Measurements from ENCODE around the gene FAM3D. TPM values are rescaled to one million over a fixed set of nuclear protein-coding genes. Genes with fewer than 3 reads are reported as not detected.

FAM3D gene
- total RNA-seq, 1 donor, result not detected

GRCh38 chr3:58585005-58585786 is 81.4 kb downstream of the FAM3D start:
- peak overlapping the region; percentile 67 for H3K4me3 ChIP-seq (ENCODE audit: low read depth, low read length)
- DNase-seq (ENCODE audit: low read depth), result peak; percentile 56
- TF ChIP-seq CTCF (IDR thresholded peaks at IDR 0.05; ENCODE audit: insufficient read depth, low read depth, low read length), result peak; percentile 75

- TF ChIP-seq CTCF (IDR thresholded peaks at IDR 0.05; ENCODE audit: insufficient read depth, low read depth, low read length), result no peak
- DNase-seq (ENCODE audit: low read depth), result no peak
- peak overlapping the region; percentile 67 for H3K4me3 ChIP-seq (ENCODE audit: low read depth, low read length)
These were observed 81.9 kb downstream of the FAM3D start for GRCh38 chr3:58584690-58585004.

Other genes with a start within 250 kb of the FAM3D start
- 102 and 114 TPM in 2 replicates for gene PDHB, start 232.9 kb downstream of the FAM3D start, total RNA-seq
- gene KCTD6, start 174.7 kb downstream of the FAM3D start, total RNA-seq, result 8.1 and 10.4 TPM in 2 replicates
- 12.1 and 13.9 TPM in 2 replicates for gene ACOX2, start 129.6 kb downstream of the FAM3D start, total RNA-seq
- gene FAM107A, start 89.4 kb downstream of the FAM3D start, total RNA-seq, result not detected in 2 replicates